GM21528 (cell line): ENCODE measurements around the gene POLE2.
A peak's percentile ranks its signal among the peaks of the same experiment; 100 is the strongest.
"Not testable (repeated sequence)": the region's sequence is repeated elsewhere in the genome, so short reads cannot be mapped to it uniquely, and the experiment has no call there.

Source experiments
- ATAC-seq: cut with Tn5 transposase; IDR thresholded peaks from one replicate; pipeline ENCODE4 v1.9.1; 2021; ENCODE audit warnings: mild to moderate bottlenecking, moderate library complexity; ENCODE audit not compliant: unreplicated experiment, low FRiP score

Gene POLE2

DNA sequence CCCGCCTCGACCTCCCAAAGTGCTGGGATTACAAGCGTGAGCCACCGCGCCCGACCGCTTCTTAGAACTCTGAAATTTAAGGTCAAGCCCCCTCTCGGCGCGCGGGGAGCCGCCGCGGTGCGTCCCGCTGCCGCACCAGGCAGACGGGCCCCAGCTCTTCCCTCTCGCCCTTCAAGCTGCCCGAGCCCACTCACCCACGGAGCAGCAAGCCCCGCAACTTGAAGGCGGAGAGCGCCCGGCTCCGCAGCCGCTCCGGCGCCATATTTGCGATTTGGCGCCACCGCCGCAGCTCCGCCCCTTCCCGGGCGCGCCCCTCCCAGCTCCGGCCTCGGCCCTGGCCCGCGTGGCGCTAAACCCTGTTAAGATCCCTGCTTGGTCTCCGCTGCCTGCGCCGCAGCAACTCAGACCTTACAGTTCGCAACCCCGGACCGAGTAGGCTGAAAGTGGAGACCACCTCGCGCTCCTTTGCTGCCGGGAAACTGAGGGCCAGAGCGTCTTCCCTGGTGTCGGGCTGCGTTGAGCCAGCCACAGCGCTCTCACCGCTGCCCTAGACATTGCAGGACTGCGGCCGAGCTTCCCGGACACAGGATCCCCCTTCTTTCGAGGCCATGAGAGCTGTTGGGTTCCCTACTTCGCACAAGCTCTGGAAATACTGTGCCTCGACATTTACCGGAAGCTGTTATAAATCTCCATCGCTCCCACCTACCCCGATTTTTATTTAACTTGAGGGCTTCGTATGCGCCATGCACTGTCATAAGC, at the start of gene POLE2:
Gene POLE2, minus strand, starts transcription at position 273 of the 759 bp plus-strand sequence. Its CDS starts 11 bp downstream, at position 262.
- ATAC-seq = peak; percentile 84

- ATAC-seq = not testable (repeated sequence)
Measured at GRCh38 chr14:49735669-49736068, 47.7 kb upstream of the POLE2 start.

DNA sequence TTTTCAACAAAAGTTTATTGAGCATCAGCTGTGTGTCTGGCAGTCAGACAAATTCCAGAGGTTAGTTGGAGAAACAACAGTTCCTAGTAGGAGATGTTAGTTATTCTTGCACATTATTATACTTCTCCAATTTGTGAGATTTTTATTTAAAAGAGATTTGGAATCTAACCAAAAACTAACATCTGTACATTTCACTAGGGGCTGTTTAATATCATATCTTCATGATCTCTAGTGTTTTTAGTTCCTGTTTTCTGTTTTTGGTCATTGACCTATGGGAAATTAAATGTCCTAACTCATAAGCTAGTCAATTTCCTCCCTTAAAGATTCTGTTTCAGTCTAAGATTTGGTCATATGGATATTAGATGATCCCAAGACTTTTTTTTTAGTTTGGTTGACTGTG, 45.8 kb upstream of the POLE2 start:
- no peak for ATAC-seq

DNA sequence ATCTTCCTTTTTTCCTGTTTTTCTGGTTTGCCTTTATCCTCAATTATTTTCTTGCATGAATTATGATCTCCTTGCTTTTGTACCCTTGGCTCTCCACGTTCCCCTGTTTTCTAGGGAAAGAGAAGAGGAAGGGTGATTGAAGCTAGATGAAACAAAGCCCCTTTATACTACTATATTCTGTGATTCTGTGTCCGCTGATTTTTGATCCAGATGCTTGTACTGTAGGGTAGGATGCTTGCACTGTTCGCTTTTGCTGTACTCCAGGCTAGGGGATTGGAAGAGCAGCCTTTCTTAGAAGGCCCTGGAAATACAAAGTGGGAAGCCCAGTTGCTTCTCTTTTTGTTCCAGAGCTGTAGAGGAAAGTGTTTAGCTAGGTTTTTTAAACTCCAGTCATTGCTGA, 44.9 kb upstream of the POLE2 start:
- ATAC-seq = no peak

- no peak for ATAC-seq
Measured at GRCh38 chr14:49727171-49727570, 39.2 kb upstream of the POLE2 start.

DNA sequence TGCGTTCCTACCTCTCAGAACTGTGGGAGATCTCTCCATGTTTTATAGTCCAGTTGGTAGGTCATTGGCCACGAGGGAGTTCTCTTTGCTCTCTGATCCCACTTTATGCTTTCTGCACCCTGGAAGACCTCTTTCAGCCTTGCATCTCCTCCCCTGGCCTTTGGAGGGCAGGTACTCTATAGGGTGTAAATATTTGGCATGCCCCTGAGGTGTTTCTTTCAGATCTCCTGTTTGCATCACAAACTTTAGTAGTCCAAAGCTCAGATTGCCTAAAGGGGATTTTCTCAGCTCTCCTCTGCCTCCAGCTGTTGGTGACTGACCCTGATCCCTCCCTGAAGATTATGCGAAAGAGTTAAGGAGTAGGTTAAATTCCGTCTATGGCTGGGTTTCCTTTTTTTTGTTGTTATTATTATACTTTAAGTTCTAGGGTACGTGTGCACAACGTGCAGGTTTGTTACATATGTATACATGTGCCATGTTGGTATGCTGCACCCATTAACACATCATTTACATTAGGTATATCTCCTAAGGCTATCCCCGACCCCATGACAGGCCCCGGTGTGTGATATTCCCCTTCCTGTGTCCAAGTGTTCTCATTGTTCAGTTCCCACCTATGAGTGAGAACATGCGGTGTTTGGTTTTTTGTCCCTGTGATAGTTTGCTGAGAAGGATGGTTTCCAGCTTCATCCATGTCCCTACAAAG, 33.9 kb upstream of the POLE2 start:
- ATAC-seq = not testable (repeated sequence)

DNA sequence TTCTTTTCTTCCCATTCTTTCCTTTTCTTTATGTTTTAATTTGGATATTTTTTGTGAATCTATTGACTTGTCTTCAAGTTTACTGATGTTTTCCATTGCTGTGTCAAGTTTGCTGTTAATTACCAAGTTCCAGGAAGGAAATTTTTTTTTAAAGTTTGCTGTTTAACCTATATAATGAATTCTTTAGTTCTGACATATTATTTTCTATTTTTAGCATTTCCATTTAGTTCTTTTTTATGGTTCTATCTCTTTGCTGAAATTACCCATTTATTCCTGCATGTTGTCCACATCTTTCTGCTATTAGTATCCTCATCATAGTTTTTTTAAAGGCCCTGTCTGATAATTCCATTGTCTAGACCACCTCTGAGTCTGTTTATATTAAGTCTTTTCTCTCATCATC, 32.7 kb upstream of the POLE2 start:
- ATAC-seq = no peak

- not testable (repeated sequence) for ATAC-seq
Measured at GRCh38 chr14:49710993-49711392, 23.0 kb upstream of the POLE2 start.

DNA sequence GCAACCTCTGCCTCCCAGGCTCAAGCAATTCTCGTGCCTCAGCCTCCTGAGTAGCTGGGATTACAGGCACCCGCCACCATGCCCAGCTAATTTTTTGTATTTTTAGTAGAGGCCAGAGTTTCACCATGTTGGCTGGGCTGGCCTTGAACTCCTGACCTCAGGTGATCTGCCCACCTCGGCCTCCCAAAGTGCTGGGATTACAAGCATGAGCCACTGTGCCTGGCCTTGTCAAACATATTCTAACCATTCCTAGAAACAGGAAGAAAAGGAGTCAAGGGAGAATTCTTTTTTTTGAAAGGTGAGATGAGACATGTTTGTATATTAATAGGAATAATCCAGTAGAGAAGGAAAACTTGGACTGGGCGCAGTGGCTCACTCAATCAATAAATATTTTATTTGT, 16.5 kb upstream of the POLE2 start:
- not testable (repeated sequence) for ATAC-seq

GRCh38 chr14:49703965-49704364, 16.0 kb upstream of the POLE2 start:
- ATAC-seq = no peak

DNA sequence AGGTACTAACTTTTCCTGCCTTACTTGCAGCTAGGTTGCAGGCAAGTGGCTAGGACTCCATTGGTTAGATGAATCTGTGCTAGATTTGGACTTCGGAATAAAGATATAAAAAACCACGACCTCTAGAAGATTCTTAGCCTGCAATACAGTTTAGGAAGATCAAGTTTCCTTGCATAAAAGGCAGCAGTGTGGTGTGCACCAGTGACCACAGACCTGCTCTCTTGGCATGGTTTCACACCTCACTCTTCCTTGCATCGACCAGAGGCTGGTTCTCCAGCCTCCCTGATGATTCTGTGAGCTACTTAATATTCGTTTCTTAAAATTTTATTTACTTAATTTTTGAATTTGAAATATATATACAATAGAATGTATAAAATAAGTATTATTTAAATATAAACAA, 14.7 kb upstream of the POLE2 start:
- no peak for ATAC-seq

DNA sequence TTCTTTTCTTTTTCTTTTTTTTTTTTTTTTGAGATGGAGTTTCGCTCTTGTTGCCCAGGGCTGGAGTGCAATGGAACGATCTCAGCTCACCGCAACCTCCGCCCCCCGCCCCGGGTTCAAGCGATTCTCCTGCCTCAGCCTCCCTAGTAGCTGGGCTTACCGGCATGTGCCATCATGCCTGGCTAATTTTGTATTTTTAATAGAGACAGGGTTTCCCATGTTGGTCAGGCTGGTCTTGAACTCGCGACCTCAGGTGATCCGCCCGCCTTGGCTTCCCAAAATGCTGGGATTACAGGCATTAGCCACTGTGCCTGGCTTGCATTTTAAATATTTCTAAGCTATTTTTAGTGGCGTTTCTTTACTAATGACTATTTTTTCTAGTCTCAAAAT, 5.7 kb upstream of the POLE2 start:
- not testable (repeated sequence) for ATAC-seq

GRCh38 chr14:49692811-49693734, 5.1 kb upstream of the POLE2 start, which contains the start of gene KLHDC1:
TSS of gene KLHDC1 (plus strand) at chr14:49693120. CDS start at chr14:49693195, 75 bp downstream.
- peak; percentile 67 for ATAC-seq

- ATAC-seq = no peak
Measured at GRCh38 chr14:49692193-49692757, 4.3 kb upstream of the POLE2 start.

- no peak for ATAC-seq
Measured at GRCh38 chr14:49691031-49691430, 3.0 kb upstream of the POLE2 start.

DNA sequence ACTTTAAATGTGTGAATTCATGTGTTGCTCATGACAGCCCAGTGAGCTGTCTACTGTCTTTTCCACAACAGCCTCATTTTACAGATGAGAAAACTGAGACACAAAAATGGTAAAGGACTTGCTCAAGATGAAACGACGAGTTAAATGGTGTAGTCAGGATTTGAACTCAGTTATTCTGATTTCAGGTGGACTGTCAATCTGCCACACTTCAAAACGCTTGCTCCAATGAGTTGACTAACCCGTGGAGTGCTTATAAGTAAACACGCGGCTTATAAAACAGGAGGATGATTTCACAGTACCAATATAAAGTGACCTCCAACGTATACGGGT, 652 bp upstream of the POLE2 start:
- ATAC-seq = no peak

- no peak for ATAC-seq
Measured at GRCh38 chr14:49686425-49686824, 1.6 kb downstream of the POLE2 start.

- ATAC-seq = no peak
Measured at GRCh38 chr14:49679271-49679670, 8.7 kb downstream of the POLE2 start.

- ATAC-seq = no peak
Measured at GRCh38 chr14:49677643-49678042, 10.4 kb downstream of the POLE2 start.

DNA sequence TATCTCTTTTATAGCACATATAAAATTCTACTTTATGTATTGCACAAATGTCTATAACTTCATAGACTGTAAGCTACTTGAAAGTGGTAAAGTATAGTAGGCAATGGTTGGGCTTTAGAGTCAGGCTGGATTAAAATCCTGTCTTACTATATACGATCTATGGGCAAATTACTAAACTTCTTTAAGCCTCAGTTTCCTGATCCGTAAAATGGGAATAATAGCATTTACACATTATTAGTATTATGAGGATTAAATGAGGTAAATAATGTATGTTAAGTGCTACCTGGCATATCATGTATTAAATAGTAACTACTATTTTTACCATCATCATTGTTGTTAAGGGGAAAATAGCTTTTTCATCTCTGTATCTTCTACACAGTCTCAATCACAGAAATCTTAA, 14.4 kb downstream of the POLE2 start:
- no peak for ATAC-seq

- no peak for ATAC-seq
Measured at GRCh38 chr14:49670475-49670874, 17.5 kb downstream of the POLE2 start.
